HUES64 (cell line): ENCODE results near the gene CALM1. TPM values are rescaled to one million over a fixed set of nuclear protein-coding genes. Genes with fewer than 3 reads are reported as not detected.
A peak's percentile ranks its signal among the peaks of the same experiment; 100 is the strongest.

Experiments used
- H3K27ac ChIP-seq: 2 replicates; pipeline ENCODE4 v1.7.0; 2013; ENCODE audit warnings: low read depth, low read length, inconsistent platforms
- H3K27me3 ChIP-seq: 2 replicates; pipeline ENCODE4 v1.6.1; 2013; ENCODE audit warnings: mild to moderate bottlenecking, low read length; ENCODE audit not compliant: insufficient read depth
- H3K36me3 ChIP-seq: 2 replicates; pipeline ENCODE4 v1.6.1; 2013; ENCODE audit warnings: mild to moderate bottlenecking, low read length; ENCODE audit not compliant: insufficient read depth
- H3K4me1 ChIP-seq: 2 replicates; pipeline ENCODE4 v1.6.1; 2013; ENCODE audit warnings: mild to moderate bottlenecking, low read length, moderate library complexity; ENCODE audit not compliant: insufficient read depth
- H3K4me3 ChIP-seq: 2 replicates; pipeline ENCODE4 v1.5.1; 2013; ENCODE audit warnings: mild to moderate bottlenecking, low read length, moderate library complexity
- H3K9ac ChIP-seq: 2 replicates; pipeline ENCODE4 v1.6.1; 2013; ENCODE audit warnings: mild to moderate bottlenecking, low read depth, low read length
- H3K9me3 ChIP-seq: 2 replicates; pipeline ENCODE4 v1.6.1; 2013; ENCODE audit warnings: low read depth, low read length; ENCODE audit not compliant: insufficient read depth
- WGBS: fragments of 150-250, 120-280 bp; methylation state at CpG from one replicate; pipeline ENCODE4 v1.1.7; 2013; ENCODE audit warnings: missing lambda C conversion rate; 5-methylcytosine and 5-hydroxymethylcytosine counted together
- polyA plus RNA-seq, 2 experiments: library from polyadenylated mRNA; stranded (reverse); fragments of 50-300 nt; gene quantifications; one replicate each; pipeline ENCODE4 v1.2.3, GENCODE V29; 2013

Gene CALM1
- polyA plus RNA-seq (2013, experiment 1 of 2), result 434 TPM
- 461 TPM for polyA plus RNA-seq (2013, experiment 2 of 2)

DNA sequence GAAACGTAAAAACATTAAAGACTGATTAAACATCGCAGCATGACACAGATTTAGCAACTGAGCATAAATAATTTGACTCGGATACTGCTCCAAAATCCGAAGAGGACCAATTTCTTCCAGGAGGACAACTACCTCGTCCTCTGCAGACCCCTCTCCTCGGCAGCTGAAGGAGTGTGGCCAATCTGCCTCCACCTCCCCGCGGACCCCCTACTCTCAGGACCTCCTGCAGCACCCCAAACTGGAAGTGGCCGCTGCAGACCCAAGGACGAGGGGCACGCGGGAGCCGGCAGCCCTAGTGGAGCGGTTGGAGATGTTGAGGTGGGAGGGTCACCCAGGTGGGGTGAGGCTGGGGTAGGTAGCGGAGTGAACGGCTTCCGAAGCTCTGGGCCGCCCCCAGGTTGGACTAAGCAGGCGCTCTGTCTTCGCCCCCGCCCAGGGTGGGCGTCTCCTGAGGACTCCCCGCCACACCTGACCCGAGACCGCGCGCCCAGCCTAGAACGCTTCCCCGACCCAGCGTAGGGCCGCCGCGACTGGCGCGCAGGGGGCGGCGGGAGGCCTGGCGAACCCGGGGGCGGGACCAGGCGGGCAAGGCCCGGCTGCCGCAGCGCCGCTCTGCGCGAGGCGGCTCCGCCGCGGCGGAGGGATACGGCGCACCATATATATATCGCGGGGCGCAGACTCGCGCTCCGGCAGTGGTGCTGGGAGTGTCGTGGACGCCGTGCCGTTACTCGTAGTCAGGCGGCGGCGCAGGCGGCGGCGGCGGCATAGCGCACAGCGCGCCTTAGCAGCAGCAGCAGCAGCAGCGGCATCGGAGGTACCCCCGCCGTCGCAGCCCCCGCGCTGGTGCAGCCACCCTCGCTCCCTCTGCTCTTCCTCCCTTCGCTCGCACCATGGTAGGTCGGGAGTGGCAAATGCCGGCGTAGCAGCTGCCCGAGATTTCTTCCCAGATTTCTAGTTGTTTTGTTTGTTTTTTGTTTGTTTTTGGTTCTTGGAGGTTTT is at the start of gene CALM1:
CALM1 (plus strand) TSS at position 689 of the 999 bp plus-strand sequence; CDS start at position 891, 202 bp downstream.
- Histone ChIP-seq H3K27me3 (no peaks in the 10 kb centered on the region), H3K4me3 (peak within 1 kb of the TSS; percentile 100), H3K4me1 (peaks cover 15% of the 10 kb centered on the region), H3K27ac (peak within 1 kb of the TSS; percentile 60), H3K9me3 (no peaks in the 10 kb centered on the region), H3K36me3 (peaks cover 19% of the 10 kb centered on the region), H3K9ac (peak within 1 kb of the TSS; percentile 88)
- WGBS, result 1% methylated on average over 89 of the region's 89 CpGs

DNA sequence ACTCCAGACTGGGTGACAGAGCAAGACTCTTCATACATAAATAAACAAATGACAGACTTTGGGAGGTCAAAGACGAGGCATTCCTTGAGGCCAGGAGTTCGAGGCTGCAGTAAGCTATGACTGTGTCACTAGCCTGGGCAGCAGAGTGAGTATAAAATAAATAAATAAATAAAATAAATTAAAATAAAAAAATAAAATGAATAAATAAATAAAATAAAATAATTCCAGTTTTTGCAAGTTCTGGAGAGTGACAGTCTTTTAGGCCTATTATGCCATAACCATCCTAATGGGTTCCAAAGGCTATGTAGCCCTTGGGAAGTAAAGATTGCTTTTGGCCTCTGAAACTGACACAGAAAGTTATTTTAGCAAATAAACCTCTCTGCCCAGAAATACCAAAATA is 48.6 kb upstream of the CALM1 start:
- Histone ChIP-seq H3K4me1 (peaks cover 7% of the 10 kb centered on the region; the same call in 1 of the 2 replicates), H3K9me3 (no peaks in the 10 kb centered on the region), H3K4me3 (no peak overlapping the region), H3K9ac (no peak overlapping the region), H3K27me3 (no peaks in the 10 kb centered on the region), H3K36me3 (no peaks in the 10 kb centered on the region), H3K27ac (no peak overlapping the region)
- 93% methylated on average over 2 of the region's 2 CpGs for WGBS

DNA sequence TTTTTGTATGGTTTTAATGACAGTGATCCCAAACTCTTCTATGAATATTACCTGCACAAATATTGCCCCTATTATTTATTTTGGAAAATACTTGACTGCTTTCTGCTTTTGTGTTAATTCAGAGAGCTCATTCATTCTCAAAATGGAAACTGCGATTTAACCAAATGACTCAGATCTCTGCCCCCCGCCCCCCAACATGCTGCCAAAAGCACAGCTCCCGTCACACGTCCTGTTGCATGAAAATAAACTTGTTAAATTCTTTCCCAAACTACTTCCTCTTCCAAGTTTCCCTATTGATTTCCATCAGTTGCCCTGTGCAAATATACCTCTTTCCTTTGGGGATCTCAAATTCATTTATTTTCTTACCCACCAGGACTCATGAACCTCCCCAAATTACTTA is 47.1 kb upstream of the CALM1 start:
- Histone ChIP-seq H3K36me3 (no peaks in the 10 kb centered on the region), H3K27me3 (no peaks in the 10 kb centered on the region), H3K4me1 (peaks cover 3% of the 10 kb centered on the region; the same call in 1 of the 2 replicates), H3K9me3 (no peaks in the 10 kb centered on the region), H3K9ac (no peak overlapping the region), H3K27ac (no peak overlapping the region), H3K4me3 (no peak overlapping the region)
- WGBS, result 56% methylated on average over 4 of the region's 4 CpGs

DNA sequence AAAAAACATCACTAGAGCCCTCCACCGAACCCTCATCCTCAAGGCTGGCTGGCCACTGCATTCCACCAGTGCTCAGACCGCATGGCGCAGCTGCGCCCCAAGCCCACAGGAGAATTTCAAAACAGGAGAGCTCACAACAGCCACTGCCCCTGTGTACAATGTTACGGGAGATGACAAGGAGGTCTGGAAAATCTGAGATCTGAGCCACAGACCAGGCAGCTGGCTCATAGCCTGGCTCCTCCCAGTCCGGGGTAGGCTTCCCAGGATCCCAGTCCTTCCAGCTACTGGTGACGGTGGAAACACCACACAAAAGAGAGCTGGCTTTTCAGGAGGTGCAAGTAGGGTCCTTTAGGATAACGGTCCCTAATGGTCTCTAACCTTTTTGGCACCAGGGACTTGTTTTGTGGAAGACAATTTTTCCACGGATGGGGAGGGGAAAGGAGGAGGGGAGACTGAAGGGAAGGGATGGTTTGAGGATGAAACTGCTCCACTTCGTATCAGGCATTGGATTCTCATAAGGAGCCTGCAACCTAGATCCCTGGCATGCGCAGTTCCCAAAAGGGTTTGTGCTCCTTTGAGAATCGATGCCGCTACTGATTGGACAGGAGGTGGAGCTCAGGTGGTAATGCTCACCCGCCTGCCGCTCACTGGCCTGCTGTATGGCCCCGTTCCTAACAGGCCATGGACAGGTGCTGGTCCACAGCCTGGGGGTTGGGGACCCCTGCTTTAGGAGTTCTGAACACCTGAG is 42.1 kb upstream of the CALM1 start:
- Histone ChIP-seq H3K9ac (no peak overlapping the region), H3K27me3 (no peaks in the 10 kb centered on the region), H3K36me3 (no peaks in the 10 kb centered on the region), H3K9me3 (no peaks in the 10 kb centered on the region), H3K4me3 (no peak overlapping the region), H3K4me1 (no peaks in the 10 kb centered on the region), H3K27ac (no peak overlapping the region)
- 89% methylated on average over 16 of the region's 16 CpGs for WGBS

DNA sequence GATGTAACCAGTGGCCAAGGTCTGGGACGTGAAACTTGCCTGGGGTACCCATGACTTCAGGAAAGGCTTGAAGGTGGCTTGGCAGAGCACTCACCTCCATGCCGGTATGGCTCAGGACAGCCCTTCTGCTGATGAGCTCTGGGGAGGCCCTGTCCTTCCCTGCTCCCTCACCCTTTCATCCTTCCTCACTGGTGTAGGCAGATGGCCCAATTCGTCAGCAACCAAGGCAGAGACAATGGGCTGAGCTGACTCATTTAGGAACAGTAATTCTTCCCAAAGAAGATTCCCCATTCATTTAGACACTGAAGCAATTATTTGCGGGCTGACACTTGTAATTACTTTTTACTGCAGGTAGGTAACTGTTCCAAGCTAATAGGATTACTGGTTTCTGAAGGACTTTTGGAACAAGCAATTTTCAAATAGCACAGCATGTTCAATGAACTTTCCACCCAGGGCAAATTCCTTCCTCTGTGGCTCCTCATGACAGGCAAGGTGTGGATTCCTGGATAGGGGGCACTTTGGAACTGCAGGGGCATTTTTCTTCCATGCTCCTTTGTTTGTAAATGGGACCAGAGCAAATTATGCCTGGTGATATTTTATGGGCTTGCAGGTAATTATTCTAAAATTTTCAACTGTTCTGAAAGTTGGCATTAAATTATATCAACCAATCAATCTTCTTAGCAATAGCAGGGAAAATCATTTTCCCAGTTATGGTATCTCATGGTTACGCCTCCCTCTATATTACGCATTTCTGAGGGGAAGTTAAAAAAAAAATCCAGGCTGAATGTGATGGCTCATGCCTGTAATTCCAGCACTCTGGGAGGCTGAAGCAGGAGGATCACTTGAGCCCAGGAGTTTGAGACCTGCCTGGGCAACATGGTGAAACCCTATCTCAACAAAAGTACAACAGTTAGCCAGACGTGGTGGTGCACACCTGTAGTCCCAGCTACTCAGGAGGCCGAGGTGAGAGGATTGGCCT is 41.0 kb upstream of the CALM1 start:
- no peak overlapping the region for H3K4me3 ChIP-seq
- no peak overlapping the region for H3K9ac ChIP-seq
- H3K36me3 ChIP-seq, result no peaks in the 10 kb centered on the region
- WGBS, result 86% methylated on average over 8 of the region's 8 CpGs
- no peaks in the 10 kb centered on the region for H3K27me3 ChIP-seq
- no peaks in the 10 kb centered on the region for H3K4me1 ChIP-seq
- H3K27ac ChIP-seq, result no peak overlapping the region
- no peaks in the 10 kb centered on the region for H3K9me3 ChIP-seq

DNA sequence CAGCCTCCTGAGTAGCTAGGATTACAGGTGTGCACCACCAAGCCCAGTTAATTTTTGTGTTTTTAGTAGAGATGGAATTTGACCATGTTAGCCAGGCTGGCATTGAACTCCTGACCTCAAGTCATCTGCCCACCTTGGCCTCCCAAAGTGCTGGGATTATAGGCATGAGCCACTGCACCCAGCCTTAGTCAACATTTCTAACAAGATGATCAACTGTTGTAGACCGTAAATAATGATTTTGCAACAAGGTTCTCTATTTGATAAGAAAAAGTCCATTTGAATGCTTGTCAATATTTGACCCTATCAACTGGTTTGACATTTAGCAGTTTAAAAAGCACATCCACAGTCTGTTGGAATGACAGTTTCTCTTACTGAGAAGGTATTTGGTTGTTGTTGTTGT is 39.9 kb upstream of the CALM1 start:
- 83% methylated on average over 1 of the region's 1 CpG for WGBS
- no peaks in the 10 kb centered on the region for H3K27me3 ChIP-seq
- no peak overlapping the region for H3K4me3 ChIP-seq
- no peak overlapping the region for H3K9ac ChIP-seq
- H3K4me1 ChIP-seq, result no peaks in the 10 kb centered on the region
- no peaks in the 10 kb centered on the region for H3K9me3 ChIP-seq
- H3K27ac ChIP-seq, result no peak overlapping the region
- no peaks in the 10 kb centered on the region for H3K36me3 ChIP-seq

DNA sequence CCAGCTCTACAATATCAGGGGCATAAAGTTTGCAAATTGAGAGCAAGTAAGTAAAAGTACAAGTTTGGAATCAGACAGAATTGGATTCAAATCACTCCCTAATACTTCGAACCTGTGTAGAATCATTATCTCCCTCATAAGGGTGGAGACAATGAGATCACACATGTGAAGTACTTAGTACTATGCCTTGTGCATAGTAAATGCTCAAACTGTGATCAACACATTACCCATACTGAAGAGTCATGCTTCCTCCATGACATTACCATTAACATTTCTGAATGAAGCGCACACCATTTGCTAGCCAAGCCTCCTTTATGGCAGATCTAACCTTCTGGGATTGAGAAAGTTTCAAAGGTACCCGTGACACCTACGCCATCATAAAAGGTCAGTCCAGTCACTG is 38.5 kb upstream of the CALM1 start:
- no peaks in the 10 kb centered on the region for H3K4me1 ChIP-seq
- H3K9me3 ChIP-seq, result no peaks in the 10 kb centered on the region
- no peak overlapping the region for H3K27ac ChIP-seq
- no peaks in the 10 kb centered on the region for H3K36me3 ChIP-seq
- 94% methylated on average over 3 of the region's 4 CpGs for WGBS
- H3K9ac ChIP-seq, result no peak overlapping the region
- H3K4me3 ChIP-seq, result no peak overlapping the region
- H3K27me3 ChIP-seq, result no peaks in the 10 kb centered on the region

DNA sequence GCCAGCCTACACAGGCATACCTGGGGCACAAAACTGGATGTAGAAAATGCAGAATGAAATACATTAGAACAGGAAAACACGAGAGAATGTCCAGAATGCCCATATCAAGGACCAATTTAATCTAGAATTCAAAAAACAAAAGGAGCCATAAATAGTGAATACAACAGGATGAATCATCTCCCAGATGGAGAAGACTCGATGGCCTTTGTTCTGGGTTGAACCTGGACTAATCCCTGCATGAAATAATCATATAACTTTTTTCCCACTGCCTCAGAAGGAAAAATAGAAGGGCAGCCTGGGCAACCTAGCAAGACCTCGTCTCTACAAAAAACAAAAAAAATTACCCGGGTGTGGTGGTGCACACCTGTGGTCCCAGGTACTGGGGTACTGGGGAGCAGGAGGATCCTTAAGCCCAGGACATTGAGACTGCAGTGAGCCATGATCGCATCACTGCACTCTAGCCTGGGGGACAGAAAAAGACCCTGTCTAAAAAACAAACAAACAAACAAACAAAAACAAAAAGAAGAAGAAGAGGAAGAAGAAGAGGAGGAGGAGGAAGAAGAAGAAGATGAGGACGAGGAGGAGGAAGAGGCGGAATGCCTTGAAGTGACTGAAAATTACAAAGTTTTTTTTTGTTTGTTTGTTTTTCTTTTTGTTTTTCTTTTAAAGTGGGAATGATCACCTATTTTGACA is 34.8 kb upstream of the CALM1 start:
- Histone ChIP-seq H3K9me3 (no peaks in the 10 kb centered on the region), H3K4me3 (no peak overlapping the region), H3K4me1 (no peaks in the 10 kb centered on the region), H3K27ac (no peak overlapping the region), H3K36me3 (no peaks in the 10 kb centered on the region), H3K27me3 (no peaks in the 10 kb centered on the region), H3K9ac (no peak overlapping the region)
- WGBS, result 89% methylated on average over 6 of the region's 7 CpGs

DNA sequence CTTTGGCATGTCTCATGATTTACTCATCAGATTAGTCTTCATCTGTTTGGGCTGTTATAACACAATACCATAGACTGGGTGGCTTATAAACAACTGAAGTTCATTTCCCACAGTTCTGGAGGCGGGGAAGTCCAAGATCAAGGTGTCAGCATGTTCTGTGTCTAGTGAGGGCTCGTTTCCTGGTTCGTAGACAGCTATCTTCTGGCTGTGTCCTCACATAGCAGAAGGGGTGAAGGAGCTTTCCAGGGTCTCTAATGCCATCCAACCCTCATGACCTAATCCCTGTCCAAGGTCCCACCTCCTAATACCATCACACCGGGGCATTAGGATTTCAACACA is 34.3 kb upstream of the CALM1 start:
- Histone ChIP-seq H3K4me3 (no peak overlapping the region), H3K9me3 (no peaks in the 10 kb centered on the region), H3K27me3 (no peaks in the 10 kb centered on the region), H3K27ac (no peak overlapping the region), H3K36me3 (no peaks in the 10 kb centered on the region), H3K9ac (no peak overlapping the region), H3K4me1 (no peaks in the 10 kb centered on the region)
- WGBS, result 98% methylated on average over 4 of the region's 4 CpGs

DNA sequence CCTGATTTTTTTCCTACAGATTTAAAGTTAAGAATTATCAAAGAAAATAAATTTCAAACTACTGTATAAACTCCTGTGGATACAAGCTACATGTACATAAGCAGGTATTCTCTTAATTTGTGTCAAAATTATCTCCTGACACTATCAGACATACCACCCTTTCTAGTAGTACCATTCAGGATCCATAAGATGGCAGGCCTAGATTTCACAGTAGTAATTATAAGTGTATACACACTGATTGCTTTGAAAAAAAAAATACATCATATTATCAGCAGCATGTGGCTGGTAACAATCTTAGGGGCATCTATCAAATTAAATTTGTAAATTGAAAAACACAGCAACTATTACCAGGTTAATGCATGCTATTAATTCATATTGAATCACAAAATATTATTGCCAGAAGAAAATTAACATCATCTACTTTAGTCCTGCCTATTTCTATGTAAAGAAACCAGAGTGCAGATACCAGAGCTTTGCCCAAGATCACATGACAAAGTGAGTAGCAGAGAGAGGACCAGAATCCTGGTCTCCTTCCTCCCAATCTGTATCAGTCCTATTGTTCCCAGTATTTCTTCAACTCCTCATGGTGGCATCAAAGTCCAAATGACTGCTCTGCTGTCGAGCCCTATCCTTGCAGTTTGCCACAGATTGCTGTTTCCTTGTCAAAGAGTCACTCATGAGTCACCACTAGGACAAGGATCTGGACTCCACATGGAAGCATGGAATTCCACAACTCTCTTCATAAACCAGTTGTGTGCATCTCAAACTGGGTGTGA is 27.7 kb upstream of the CALM1 start:
- Histone ChIP-seq H3K4me3 (no peak overlapping the region), H3K9me3 (no peaks in the 10 kb centered on the region), H3K27ac (no peak overlapping the region), H3K36me3 (no peaks in the 10 kb centered on the region), H3K4me1 (no peaks in the 10 kb centered on the region), H3K27me3 (no peaks in the 10 kb centered on the region), H3K9ac (no peak overlapping the region)
- WGBS, result 70% methylated on average over 1 of the region's 1 CpG
